ENCODE measurements around the gene OR51B5.
"Not testable (repeated sequence)": the region's sequence is repeated elsewhere in the genome, so short reads cannot be mapped to it uniquely, and the experiment has no call there.

The OR51B5 gene

GRCh38 chr11:5303626-5304025 is 39.7 kb downstream of the OR51B5 start:
- H3K4me3 ChIP-seq (ENCODE audit: control insufficient read depth, low read depth, low read length), result no peak overlapping the region
- TF ChIP-seq, protein P1, sequence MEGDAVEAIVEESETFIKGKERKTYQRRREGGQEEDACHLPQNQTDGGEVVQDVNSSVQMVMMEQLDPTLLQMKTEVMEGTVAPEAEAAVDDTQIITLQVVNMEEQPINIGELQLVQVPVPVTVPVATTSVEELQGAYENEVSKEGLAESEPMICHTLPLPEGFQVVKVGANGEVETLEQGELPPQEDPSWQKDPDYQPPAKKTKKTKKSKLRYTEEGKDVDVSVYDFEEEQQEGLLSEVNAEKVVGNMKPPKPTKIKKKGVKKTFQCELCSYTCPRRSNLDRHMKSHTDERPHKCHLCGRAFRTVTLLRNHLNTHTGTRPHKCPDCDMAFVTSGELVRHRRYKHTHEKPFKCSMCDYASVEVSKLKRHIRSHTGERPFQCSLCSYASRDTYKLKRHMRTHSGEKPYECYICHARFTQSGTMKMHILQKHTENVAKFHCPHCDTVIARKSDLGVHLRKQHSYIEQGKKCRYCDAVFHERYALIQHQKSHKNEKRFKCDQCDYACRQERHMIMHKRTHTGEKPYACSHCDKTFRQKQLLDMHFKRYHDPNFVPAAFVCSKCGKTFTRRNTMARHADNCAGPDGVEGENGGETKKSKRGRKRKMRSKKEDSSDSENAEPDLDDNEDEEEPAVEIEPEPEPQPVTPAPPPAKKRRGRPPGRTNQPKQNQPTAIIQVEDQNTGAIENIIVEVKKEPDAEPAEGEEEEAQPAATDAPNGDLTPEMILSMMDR (conservative IDR thresholded peaks at IDR 0.05; ENCODE audit: control insufficient read depth, insufficient read depth, low read depth, low read length), result no peak
- DNase-seq (ENCODE audit: low read depth), result no peak

GRCh38 chr11:5301846-5302245 is 41.5 kb downstream of the OR51B5 start, which contains the start of gene OR51B4:
Gene OR51B4, minus strand, starts transcription at chr11:5301946. Its CDS starts 0 bp downstream, at chr11:5301946.
- DNase-seq (ENCODE audit: low read depth), result no peak

GRCh38 chr11:5300251-5300650 is 43.1 kb downstream of the OR51B5 start:
- TF ChIP-seq, protein P1 (conservative IDR thresholded peaks at IDR 0.05; ENCODE audit: control insufficient read depth, insufficient read depth, low read depth, low read length), result no peak
- DNase-seq (ENCODE audit: low read depth), result no peak
- H3K4me3 ChIP-seq (ENCODE audit: control insufficient read depth, low read depth, low read length), result no peak overlapping the region

More at GRCh38 chr11:5301846-5302245, 41.5 kb downstream of the OR51B5 start, which contains the start of gene OR51B4:
- TF ChIP-seq, protein P1 (conservative IDR thresholded peaks at IDR 0.05; ENCODE audit: control insufficient read depth, insufficient read depth, low read depth, low read length), result no peak
- no peak within 1 kb of the TSS for H3K4me3 ChIP-seq (ENCODE audit: control insufficient read depth, low read depth, low read length)

GRCh38 chr11:5298451-5298850 is 44.9 kb downstream of the OR51B5 start:
- TF ChIP-seq, protein P1 (conservative IDR thresholded peaks at IDR 0.05; ENCODE audit: control insufficient read depth, insufficient read depth, low read depth, low read length), result no peak
- DNase-seq (ENCODE audit: low read depth), result no peak
- H3K4me3 ChIP-seq (ENCODE audit: control insufficient read depth, low read depth, low read length), result no peak overlapping the region

DNA sequence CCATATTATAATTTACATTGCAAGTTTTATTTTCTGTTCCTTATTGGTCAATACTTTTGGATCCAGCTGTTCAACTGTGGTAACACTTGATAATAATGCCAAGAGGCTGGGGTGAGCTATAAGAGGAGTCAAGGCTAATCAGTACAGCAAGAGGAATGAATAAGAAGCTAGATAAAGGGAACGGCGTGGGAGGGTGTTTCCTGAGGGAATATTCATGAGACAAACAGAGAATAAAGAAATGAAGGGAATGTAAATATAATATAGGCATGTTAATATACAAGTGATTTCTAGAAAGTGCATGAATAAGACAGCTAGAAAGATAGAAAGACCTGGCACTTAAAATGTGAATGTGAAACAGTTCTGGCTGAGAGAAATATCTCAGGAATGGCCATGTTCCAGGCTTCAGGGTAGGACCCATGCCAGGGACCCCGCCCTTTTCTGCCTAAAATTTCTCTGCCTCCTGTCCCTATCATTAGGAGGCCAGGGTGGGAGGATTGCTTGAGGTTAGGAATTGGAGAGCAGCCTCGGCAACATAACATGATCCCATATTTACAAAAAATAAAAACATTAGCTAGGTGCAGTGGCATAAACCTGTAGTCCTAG is 45.5 kb downstream of the OR51B5 start:
- no peak for DNase-seq (ENCODE audit: low read depth)
- no peak overlapping the region for H3K4me3 ChIP-seq (ENCODE audit: control insufficient read depth, low read depth, low read length)
- TF ChIP-seq, protein P1 (conservative IDR thresholded peaks at IDR 0.05; ENCODE audit: control insufficient read depth, insufficient read depth, low read depth, low read length), result no peak

GRCh38 chr11:5294342-5294995 is 48.9 kb downstream of the OR51B5 start:
- not testable (repeated sequence) for H3K4me3 ChIP-seq (ENCODE audit: control insufficient read depth, low read depth, low read length); DNase-seq (ENCODE audit: low read depth)

GRCh38 chr11:5293028-5293427 is 50.3 kb downstream of the OR51B5 start:
- no peak overlapping the region for H3K4me3 ChIP-seq (ENCODE audit: control insufficient read depth, low read depth, low read length)
- no peak for DNase-seq (ENCODE audit: low read depth)
- TF ChIP-seq, protein P1 (conservative IDR thresholded peaks at IDR 0.05; ENCODE audit: control insufficient read depth, insufficient read depth, low read depth, low read length), result no peak
